Natural killer cell (primary cell): ENCODE data around the gene ZNF467. TPM values are rescaled to one million over a fixed set of nuclear protein-coding genes. Genes with fewer than 3 reads are reported as not detected.

Experiments
- ATAC-seq, 3 donors: fragments of 150-1000 bp in 2 of 3; fragments of 200-7000 bp in 1 of 3; cut with Tn5 transposase; 1 replicate in 1 of 3; 2 replicates in 2 of 3; pipeline ENCODE4 v1.10.0; 2021; ENCODE audit warnings: mild to moderate bottlenecking in 2 of 3, moderate library complexity in 2 of 3
- DNase-seq, 2 donors: peaks; one replicate each; pipeline versions ENCODE4 v3.0.0 to v3.0.0-alpha.2; 2013 to 2021; ENCODE audit warnings: mixed read lengths in 1 of 2
- H3K27ac ChIP-seq: one replicate; pipeline ENCODE4 v1.5.1; 2013; ENCODE audit warnings: mild to moderate bottlenecking, low read length
- H3K27me3 ChIP-seq: one replicate; pipeline ENCODE4 v1.6.1; 2013; ENCODE audit warnings: low read length; ENCODE audit not compliant: control insufficient read depth, insufficient read depth
- H3K36me3 ChIP-seq: one replicate; pipeline ENCODE4 v1.6.1; 2013; ENCODE audit warnings: low read length; ENCODE audit not compliant: control insufficient read depth, insufficient read depth
- H3K4me1 ChIP-seq: one replicate; pipeline ENCODE4 v1.6.1; 2013; ENCODE audit warnings: low read length; ENCODE audit not compliant: control insufficient read depth, insufficient read depth
- H3K4me3 ChIP-seq: one replicate; pipeline ENCODE4 v1.5.1; 2013; ENCODE audit warnings: low read length
- H3K9me3 ChIP-seq: one replicate; pipeline ENCODE4 v1.6.1; 2013; ENCODE audit warnings: low read length; ENCODE audit not compliant: control insufficient read depth, insufficient read depth
- H3K27ac Mint-ChIP-seq, 2 donors: one replicate each; pipeline ENCODE4 v1.8.0; 2022; ENCODE audit warnings: mild to moderate bottlenecking in 2 of 2, mixed read lengths in 2 of 2, moderate library complexity in 1 of 2
- H3K27me3 Mint-ChIP-seq, 2 donors: one replicate each; pipeline ENCODE4 v1.8.0; 2022; ENCODE audit warnings: low read depth in 2 of 2, mixed read lengths in 2 of 2
- H3K36me3 Mint-ChIP-seq: one replicate; pipeline ENCODE4 v1.8.0; 2022; ENCODE audit warnings: mixed read lengths
- H3K4me1 Mint-ChIP-seq, 2 donors: one replicate each; pipeline ENCODE4 v1.8.0; 2022; ENCODE audit warnings: mixed read lengths in 2 of 2
- H3K4me3 Mint-ChIP-seq: one replicate; pipeline ENCODE4 v1.8.0; 2022; ENCODE audit warnings: mild to moderate bottlenecking, moderate library complexity, mixed read lengths
- H3K9me3 Mint-ChIP-seq, 2 donors: one replicate each; pipeline ENCODE4 v1.8.0; 2022; ENCODE audit warnings: mixed read lengths in 2 of 2
- WGBS: methylation state at CpG from one replicate; pipeline ENCODE4 v1.1.7; 2013; ENCODE audit warnings: missing lambda C conversion rate; ENCODE audit not compliant: insufficient coverage; 5-methylcytosine and 5-hydroxymethylcytosine counted together
- intact Hi-C: fragments of 100-400 bp; cut with micrococcal nuclease; formaldehyde crosslinking; loops from one replicate; pipeline ENCODE4 v1.14.2; 2022
- total RNA-seq, 4 donors: library from RNA; stranded (reverse); fragments of 120-200 nt in 1 of 4; gene quantifications; one replicate each; pipeline versions ENCODE4 v1.2.3 to v1.2.4, GENCODE V29; 2013 to 2022
- TF ChIP-seq, protein P1 (sequence below): fragments of 200-600 bp; IDR thresholded peaks from one replicate; pipeline ENCODE4 v1.8.0; 2022; ENCODE audit warnings: antibody characterized with exemption

ZNF467 gene
- total RNA-seq, 3 donors from 2014 or later (not counting 1 experiment from before 2014, with no cell fraction given): 2.8 to 5.4 (median 3.7) TPM

DNA sequence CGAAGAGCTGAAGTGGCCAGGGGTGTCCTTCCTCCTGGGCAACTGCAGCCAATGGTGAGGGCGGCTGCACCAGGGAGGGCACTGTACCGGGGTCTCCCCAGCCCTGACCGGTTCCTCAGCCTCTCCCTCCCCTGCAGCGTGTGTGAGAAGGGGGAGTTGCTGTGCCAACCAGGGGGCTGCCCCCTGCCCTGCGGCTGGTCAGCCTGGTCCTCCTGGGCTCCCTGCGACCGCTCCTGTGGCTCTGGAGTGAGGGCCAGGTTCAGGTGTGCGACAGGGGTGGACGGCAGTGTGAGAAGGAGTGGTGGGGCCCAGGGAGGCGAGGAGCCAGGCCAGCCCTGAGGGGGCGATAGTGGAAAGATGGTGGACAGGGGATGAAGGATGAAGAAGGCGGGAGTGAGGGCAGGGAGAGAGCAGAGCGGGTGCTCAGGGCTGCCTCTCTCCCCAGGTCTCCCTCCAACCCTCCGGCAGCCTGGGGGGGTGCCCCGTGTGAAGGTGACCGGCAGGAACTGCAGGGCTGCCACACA, 30.2 kb upstream of the ZNF467 start:
- TF ChIP-seq, protein P1, sequence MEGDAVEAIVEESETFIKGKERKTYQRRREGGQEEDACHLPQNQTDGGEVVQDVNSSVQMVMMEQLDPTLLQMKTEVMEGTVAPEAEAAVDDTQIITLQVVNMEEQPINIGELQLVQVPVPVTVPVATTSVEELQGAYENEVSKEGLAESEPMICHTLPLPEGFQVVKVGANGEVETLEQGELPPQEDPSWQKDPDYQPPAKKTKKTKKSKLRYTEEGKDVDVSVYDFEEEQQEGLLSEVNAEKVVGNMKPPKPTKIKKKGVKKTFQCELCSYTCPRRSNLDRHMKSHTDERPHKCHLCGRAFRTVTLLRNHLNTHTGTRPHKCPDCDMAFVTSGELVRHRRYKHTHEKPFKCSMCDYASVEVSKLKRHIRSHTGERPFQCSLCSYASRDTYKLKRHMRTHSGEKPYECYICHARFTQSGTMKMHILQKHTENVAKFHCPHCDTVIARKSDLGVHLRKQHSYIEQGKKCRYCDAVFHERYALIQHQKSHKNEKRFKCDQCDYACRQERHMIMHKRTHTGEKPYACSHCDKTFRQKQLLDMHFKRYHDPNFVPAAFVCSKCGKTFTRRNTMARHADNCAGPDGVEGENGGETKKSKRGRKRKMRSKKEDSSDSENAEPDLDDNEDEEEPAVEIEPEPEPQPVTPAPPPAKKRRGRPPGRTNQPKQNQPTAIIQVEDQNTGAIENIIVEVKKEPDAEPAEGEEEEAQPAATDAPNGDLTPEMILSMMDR: no peak
- 92% methylated on average over 15 of the region's 17 CpGs for WGBS

DNA sequence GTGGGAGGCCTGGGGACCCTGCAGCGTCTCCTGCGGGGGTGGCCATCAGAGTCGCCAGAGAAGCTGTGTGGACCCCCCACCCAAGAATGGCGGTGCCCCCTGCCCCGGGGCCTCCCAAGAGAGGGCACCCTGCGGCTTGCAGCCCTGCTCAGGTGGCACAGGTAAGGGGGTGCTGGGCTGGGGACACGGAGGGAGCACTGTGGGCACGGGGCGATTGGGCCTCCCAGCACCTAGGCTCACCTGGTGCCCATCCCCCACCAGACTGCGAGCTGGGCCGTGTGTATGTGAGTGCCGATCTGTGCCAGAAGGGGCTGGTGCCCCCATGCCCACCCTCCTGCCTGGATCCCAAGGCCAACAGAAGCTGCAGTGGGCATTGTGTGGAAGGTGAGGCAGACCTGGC, 29.6 kb upstream of the ZNF467 start:
- H3K36me3 Mint-ChIP-seq: no peaks in the 10 kb centered on the region
- 92% methylated on average over 12 of the region's 12 CpGs for WGBS
- DNase-seq (no peak), ATAC-seq (no peak)
- peaks cover 0 to 5% of the 10 kb centered on the region in 2 donors for H3K27me3 Mint-ChIP-seq
- H3K4me1 ChIP-seq: no peaks in the 10 kb centered on the region
- intact Hi-C loops: no loop called here
- no peak overlapping the region for H3K4me3 Mint-ChIP-seq
- H3K4me1 Mint-ChIP-seq: no peaks in the 10 kb centered on the region
- no peaks in the 10 kb centered on the region for H3K9me3 Mint-ChIP-seq
- TF ChIP-seq, protein P1: no peak
- H3K27ac ChIP-seq: no peak overlapping the region
- H3K27ac Mint-ChIP-seq: no peak overlapping the region
- no peaks in the 10 kb centered on the region for H3K36me3 ChIP-seq
- H3K9me3 ChIP-seq: no peaks in the 10 kb centered on the region
- H3K4me3 ChIP-seq: no peak overlapping the region
- H3K27me3 ChIP-seq: no peaks in the 10 kb centered on the region

More for the DNA sequence above, 30.2 kb upstream of the ZNF467 start:
- Histone ChIP-seq H3K9me3 (no peaks in the 10 kb centered on the region), H3K27me3 (no peaks in the 10 kb centered on the region), H3K4me1 (no peaks in the 10 kb centered on the region), H3K27ac (no peak overlapping the region), H3K36me3 (no peaks in the 10 kb centered on the region), H3K4me3 (no peak overlapping the region)
- no peaks in the 10 kb centered on the region for H3K36me3 Mint-ChIP-seq
- H3K27me3 Mint-ChIP-seq: peaks cover 0 to 5% of the 10 kb centered on the region in 2 donors
- H3K4me3 Mint-ChIP-seq: no peak overlapping the region
- ATAC-seq: no peak
- H3K9me3 Mint-ChIP-seq: no peaks in the 10 kb centered on the region
- intact Hi-C loops: no loop called here
- H3K4me1 Mint-ChIP-seq: no peaks in the 10 kb centered on the region
- no peak for DNase-seq
- no peak overlapping the region for H3K27ac Mint-ChIP-seq

DNA sequence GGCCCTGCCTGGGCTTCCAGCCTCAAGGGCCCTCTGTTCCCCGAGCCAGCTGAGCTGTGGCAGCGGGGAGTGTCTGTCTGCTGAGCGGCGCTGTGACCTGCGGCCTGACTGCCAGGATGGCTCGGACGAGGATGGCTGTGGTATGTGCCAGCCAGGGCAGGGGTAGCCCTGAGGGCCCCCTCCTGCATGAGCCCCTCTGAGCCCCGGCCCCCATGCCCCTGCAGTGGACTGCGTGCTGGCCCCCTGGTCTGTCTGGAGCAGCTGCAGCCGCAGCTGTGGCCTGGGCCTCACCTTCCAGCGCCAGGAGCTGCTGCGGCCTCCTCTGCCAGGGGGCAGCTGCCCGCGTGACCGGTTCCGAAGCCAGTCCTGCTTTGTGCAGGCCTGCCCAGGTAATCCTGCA, 28.4 kb upstream of the ZNF467 start:
- ATAC-seq (no peak), DNase-seq (no peak)
- intact Hi-C loops: no loop called here
- H3K4me1 ChIP-seq: no peaks in the 10 kb centered on the region
- Mint-ChIP-seq H3K36me3 (no peaks in the 10 kb centered on the region), H3K9me3 (no peaks in the 10 kb centered on the region), H3K27me3 (peaks cover 0 to 3% of the 10 kb centered on the region in 2 donors), H3K4me1 (no peaks in the 10 kb centered on the region), H3K4me3 (no peak overlapping the region), H3K27ac (no peak overlapping the region)
- H3K27ac ChIP-seq: no peak overlapping the region
- H3K36me3 ChIP-seq: no peaks in the 10 kb centered on the region
- TF ChIP-seq, protein P1: no peak
- no peak overlapping the region for H3K4me3 ChIP-seq
- H3K27me3 ChIP-seq: no peaks in the 10 kb centered on the region
- H3K9me3 ChIP-seq: no peaks in the 10 kb centered on the region
- WGBS: 92% methylated on average over 16 of the region's 16 CpGs

DNA sequence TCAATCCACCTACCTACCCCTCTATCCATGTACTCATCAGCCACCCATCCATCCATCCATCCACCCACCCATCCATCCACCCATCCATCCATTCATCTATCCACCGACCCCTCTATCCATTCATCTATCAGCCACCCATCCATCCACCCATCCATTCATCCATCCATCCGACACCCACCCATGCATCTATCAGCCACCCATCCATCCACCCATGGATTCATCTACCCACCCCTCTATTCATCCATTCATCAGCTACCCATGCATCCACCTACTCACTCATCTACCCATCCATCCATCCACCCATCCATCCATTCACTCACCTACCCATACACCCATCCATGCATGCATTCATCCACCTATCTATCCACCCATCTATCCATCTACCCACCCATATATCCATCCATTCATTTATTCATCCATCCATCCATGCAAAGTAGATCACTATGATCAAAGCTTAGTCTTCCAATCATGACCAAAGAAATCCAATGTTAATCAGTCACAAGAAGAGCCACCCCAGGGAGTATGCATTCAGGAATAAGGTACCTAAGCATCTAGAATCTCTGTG, 27.7 kb upstream of the ZNF467 start:
- Mint-ChIP-seq H3K27me3 (peaks cover 0 to 1% of the 10 kb centered on the region in 2 donors), H3K9me3 (no peaks in the 10 kb centered on the region), H3K4me1 (no peaks in the 10 kb centered on the region), H3K36me3 (no peaks in the 10 kb centered on the region), H3K4me3 (no peak overlapping the region), H3K27ac (no peak overlapping the region)
- intact Hi-C loops: no loop called here
- H3K27me3 ChIP-seq: no peaks in the 10 kb centered on the region
- no peak for ATAC-seq
- WGBS: 100% methylated on average over 2 of the region's 2 CpGs
- no peak for DNase-seq
- H3K4me3 ChIP-seq: no peak overlapping the region
- H3K27ac ChIP-seq: no peak overlapping the region
- H3K4me1 ChIP-seq: no peaks in the 10 kb centered on the region
- TF ChIP-seq, protein P1: no peak
- no peaks in the 10 kb centered on the region for H3K36me3 ChIP-seq
- H3K9me3 ChIP-seq: no peaks in the 10 kb centered on the region
